Pons (tissue), 1 donor: ENCODE data around the gene APP.
"Not testable (repeated sequence)": the region's sequence is repeated elsewhere in the genome, so short reads cannot be mapped to it uniquely, and the experiment has no call there.

Experiments used
- DNase-seq: peaks from one replicate; pipeline ENCODE4 v3.0.0-alpha.2; 2016; ENCODE audit warnings: low spot score

The APP gene

GRCh38 chr21:25936776-25937175, 233.8 kb downstream of the APP start:
- DNase-seq = no peak

GRCh38 chr21:25934771-25935224, 235.8 kb downstream of the APP start:
- DNase-seq = peak; percentile 53

- no peak for DNase-seq
These were observed 236.4 kb downstream of the APP start for GRCh38 chr21:25934130-25934529.

GRCh38 chr21:25931765-25932164, 238.8 kb downstream of the APP start:
- no peak for DNase-seq

- peak; percentile 72 for DNase-seq
These were observed 240.6 kb downstream of the APP start for GRCh38 chr21:25929856-25930520.

GRCh38 chr21:25927195-25927880, 243.2 kb downstream of the APP start:
- DNase-seq = no peak

GRCh38 chr21:25925936-25926335, 244.6 kb downstream of the APP start:
- peak; percentile 82 for DNase-seq

GRCh38 chr21:25925064-25925800, 245.3 kb downstream of the APP start:
- DNase-seq = peak; percentile 91

- not testable (repeated sequence) for DNase-seq
These were observed 252.4 kb downstream of the APP start for GRCh38 chr21:25918152-25918551.

- no peak for DNase-seq
These were observed 254.3 kb downstream of the APP start for GRCh38 chr21:25916226-25916625.

GRCh38 chr21:25913479-25913878, 257.1 kb downstream of the APP start:
- DNase-seq = no peak

GRCh38 chr21:25912402-25912746, 258.2 kb downstream of the APP start:
- no peak for DNase-seq

- DNase-seq = peak; percentile 78
These were observed 258.7 kb downstream of the APP start for GRCh38 chr21:25911730-25912401.

- DNase-seq = no peak
These were observed 259.8 kb downstream of the APP start for GRCh38 chr21:25910809-25911208.

GRCh38 chr21:25909341-25909740, 261.2 kb downstream of the APP start:
- DNase-seq = no peak

- no peak for DNase-seq
These were observed 262.1 kb downstream of the APP start for GRCh38 chr21:25908495-25908894.

- peak; percentile 85 for DNase-seq
These were observed 262.8 kb downstream of the APP start for GRCh38 chr21:25907573-25908275.

GRCh38 chr21:25906587-25906986, 264.0 kb downstream of the APP start:
- DNase-seq = no peak

- DNase-seq = no peak
These were observed 265.4 kb downstream of the APP start for GRCh38 chr21:25905126-25905525.

- DNase-seq = no peak
These were observed 266.4 kb downstream of the APP start for GRCh38 chr21:25904044-25904695.

- no peak for DNase-seq
These were observed 267.0 kb downstream of the APP start for GRCh38 chr21:25903607-25904006.
